NCI-H2107 treated with DMSO at 0.1 percent for 48 hours (cell line): Measurements from ENCODE around the gene PARP15.
"Not testable (repeated sequence)": the region's sequence is repeated elsewhere in the genome, so short reads cannot be mapped to it uniquely, and the experiment has no call there.

ENCODE experiments used
- DNase-seq: peaks from one replicate; lab custom pipeline; 2025; ENCODE audit not compliant: unreplicated experiment; lab: John Stamatoyannopoulos, UW

PARP15 gene

DNA sequence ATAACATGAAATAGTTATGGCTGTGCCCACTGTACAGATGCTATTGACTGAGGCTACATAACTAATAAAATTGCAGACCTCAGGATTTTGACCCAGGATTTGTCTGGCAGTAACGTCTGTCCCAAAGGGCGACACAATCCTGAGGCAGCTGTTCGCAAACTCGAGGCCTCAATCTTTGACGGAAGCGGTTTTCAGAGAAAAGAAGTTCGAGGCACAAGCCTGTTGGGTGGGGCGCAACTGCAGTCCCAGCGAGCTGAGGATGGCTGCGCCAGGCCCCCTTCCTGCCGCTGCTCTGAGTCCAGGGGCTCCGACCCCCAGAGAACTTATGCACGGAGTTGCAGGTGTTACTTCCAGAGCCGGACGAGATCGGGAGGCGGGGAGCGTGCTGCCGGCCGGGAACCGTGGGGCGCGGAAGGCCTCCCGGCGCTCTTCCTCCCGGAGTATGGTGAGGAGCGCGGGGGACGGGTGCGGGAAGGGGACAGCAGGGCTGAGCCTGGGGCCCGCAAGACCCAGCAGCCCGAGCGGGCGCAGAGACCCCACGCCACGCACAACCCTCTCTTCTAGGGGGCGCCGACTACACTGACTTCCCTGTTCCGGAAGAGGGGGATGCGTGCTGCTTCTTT lies at the start of gene PARP15:
TSS of gene PARP15 (plus strand) at position 242 of the 623 bp plus-strand sequence. CDS start at position 260, 18 bp downstream.
- no peak for DNase-seq

DNA sequence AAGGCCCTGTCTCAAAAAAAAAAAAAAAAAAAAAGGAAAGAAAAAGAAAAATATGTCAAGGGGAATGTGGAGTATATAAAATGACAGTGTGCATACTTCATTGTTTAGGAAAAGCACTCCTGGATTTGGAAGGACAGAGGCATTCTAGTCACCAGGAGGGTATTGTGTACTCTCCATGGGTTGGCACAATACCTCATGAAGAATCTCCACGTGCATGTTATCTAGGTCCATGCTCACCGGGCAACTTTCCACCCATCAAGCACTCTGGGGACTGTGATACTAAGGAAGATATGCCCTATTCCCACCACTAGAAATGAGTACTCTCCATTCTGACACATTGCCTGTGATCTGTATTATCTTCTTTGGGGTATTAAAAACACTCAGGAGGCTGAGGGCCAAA lies 47.3 kb upstream of the PARP15 start:
- no peak for DNase-seq

DNA sequence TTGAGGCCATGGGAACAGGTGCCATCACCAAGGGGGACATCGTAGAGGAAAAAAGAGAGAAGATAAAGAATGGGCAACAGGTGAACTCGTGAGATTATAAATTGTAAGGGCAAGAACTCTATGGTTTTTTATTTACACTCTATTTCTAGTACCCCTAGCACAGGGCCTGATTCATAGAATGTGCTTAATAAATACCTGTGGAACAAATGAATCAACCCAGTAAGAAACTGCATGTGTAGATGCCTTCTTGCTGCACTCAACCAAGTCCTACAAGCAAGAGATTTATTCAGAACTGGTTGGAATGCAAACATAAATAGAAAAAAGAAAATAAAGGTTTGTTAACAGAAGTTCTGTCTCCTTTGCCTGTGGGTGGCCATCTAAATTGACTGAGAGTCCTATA lies 44.0 kb upstream of the PARP15 start:
- DNase-seq: no peak

DNA sequence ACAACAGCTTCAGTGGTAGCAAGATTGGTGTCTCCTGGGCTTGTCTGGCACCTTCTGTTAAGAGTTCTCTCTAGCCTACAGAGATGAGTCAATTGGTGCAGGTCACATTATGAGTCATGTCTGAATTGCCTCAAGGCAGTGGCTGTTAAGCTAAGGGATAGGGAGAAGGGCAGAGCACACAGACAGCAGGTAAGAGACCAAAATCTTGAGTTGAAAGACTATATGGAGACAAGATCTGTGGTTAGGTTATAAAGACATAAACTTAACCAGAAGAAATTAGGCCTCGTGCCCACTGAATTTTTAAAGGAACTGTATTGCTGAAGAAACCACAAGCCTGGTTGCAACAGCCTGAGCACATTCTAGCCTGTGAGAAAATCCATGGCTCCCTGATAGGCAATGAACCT lies 43.5 kb upstream of the PARP15 start:
- DNase-seq: no peak

DNA sequence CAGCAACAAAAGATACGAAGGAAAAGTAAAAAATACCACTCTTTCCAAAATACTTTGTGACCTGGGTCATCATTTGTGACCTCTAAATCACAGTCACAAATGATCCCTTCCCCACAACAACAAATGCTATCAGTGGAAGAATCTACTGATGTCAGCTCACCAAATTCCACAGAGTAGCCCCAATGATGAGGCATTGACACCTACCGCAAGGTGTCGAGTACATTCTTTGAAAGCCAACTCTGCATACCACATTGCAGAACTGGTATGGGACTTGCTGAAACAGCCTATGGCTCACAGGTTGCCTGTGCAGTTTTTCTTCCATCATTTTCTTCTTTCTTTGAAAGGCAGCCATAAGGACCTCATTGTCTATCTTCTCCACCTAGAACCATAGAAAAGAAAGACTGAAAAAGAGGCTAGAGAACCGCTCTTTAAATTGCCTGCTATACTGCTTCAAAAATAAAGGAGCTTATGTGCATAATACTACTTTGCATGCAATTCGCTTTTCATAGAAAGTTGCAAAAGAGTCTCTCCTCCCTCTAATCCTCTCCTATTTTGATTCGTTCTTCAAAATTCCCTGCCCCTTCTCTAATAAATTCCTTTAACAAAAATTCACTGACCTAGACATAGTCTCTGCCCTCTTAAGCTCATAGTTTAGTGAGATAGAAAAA lies 41.4 kb upstream of the PARP15 start:
- no peak for DNase-seq

DNA sequence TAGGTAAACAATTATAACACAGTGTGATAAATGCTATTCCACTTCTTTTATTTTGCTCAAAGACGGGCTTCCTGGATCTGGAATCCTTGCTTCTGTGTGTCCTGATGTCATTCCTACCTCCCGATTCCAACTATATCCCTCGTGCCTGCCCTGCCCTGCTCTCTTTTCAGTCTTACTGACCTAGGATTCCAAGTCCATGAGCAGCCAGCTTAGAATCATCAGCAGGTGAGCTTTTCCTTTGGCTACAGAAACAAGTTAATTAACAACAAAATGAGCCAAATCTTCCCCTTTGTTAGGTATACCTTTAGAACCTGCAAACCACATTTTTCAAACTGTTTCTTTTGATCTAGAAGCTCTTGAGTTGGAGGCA lies 40.8 kb upstream of the PARP15 start:
- no peak for DNase-seq

DNA sequence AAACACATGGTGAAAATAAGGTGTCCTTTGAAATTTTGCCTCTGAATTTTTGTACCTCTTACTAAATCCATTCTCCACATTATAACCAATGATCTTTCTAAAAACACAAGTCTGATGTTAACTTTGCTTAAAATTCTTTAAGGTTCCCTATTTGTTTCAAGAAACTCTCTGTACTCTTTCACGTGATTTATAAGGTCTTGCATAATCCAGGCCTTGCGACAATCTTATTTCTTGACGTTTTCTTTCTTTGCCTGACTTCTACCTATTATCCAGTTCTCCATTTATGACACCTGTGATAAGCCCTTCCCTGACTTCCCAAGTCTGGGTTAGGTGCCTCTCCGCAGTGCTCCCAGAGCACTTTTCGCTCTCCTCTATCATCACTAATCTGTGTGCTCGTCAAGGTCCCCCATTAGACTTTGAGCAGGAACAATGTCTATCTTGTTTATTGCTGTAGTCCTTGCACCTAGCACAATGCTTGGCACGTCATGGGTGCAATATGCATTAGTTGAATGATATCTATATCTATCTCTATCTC lies 38.4 kb upstream of the PARP15 start:
- no peak for DNase-seq

DNA sequence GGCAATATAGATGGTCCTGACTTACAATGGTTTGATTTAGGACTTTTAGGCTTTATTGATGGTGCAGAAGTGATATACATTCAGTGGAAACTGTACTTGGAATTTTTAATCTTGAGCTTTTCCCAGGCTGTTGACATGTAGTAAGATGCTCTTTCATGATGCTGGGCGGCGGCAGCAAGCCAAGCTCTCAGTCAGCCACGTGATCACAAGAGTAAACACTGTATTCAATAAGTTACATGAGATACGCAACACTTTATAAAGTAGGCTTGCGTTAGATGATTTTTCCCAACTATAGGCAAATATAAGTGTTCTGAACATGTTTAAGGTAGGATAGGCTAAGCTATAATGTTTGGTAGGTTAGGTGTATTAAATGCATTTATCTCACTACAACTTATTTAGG lies 31.3 kb upstream of the PARP15 start:
- no peak for DNase-seq

DNA sequence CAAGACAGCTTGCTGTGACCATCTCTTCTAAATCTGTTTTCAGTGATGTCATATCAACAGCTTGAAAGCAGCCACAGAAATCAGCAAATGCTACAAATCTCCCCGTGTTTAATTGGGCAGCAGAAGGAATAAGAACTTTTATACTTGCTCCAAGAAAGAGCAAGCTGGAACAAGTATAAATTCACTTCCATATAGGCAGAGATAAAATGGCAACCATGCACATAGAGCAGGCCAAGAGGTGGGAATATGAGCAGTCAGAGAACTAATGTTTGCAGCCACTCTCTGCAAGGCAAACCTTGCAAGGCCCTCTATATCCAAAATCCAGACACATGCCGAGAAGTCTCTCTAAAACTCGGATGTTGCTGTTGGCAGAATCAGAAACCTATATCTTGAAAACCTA lies 29.4 kb upstream of the PARP15 start:
- DNase-seq: no peak

DNA sequence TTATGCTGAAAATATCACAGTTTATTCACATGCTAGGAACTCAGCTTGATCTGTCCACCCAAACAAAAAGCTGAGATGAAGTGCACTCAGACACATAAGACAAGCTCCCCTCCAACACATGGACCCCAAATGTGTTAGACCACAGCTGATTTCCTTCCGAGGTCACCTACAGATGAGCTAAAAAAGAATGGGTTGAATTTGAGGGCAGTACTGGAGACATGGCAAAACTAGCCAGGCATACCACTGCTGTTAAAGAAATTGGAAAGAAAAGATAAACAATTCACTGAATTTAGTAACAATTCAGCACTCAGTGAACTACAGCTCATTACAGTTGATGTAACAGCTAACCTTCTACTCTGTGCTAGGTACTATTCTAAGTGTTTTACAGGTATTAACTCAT lies 28.8 kb upstream of the PARP15 start:
- no peak for DNase-seq

DNA sequence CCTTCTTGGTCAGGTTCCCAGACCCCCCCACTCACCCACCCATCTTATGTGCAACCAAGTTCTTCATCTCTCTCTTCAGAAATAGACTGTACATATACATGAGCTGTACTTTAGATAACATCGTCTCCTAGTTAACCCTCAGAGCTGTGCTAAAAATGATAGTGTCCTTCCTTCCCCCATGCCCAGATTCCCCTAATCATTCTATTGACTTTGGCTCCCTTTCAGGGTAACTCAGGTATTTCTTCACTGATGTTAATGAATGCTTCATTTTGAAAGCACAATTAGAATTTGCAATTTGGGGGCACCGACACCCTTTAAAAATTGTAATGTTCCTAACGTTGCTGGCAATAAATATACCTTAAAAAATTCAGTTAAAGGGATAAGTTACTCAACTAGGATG lies 24.3 kb upstream of the PARP15 start:
- no peak for DNase-seq

DNA sequence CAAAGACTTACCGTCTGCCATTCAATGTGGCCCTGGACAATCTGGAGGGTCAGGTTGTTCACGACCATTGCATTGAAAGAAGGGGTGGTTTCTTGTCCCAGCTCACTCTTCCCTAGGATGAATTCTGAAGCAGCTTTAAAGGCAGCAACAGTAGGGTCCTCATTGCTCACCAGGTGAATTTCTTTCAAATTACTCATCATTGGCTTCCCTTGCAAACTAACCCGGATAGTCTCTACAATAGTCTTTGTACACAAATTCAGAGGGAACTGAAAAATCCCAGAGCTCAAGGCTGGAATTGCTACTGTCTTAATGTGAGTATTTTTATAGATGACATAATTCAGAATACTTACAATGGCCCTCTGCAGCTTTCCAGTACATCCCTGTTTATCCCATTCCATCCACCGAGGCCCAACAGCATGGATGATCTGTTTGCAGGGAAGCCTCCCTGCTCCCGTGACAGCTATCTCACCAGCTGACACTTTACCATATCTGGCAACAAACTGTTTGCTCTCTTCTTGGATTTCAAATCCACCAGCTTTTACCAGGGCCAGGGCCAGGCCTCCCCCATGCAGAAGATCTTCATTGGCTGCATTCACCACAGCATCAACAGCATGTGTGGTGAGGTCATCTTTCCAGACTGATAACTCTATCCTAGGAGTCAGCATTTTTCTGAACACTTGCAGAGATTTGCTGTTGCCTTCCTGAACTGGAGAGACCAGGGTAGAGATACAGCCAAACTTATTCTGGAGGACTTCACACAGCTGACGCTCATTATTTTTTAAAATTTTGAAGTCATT lies 22.0 kb upstream of the PARP15 start:
- DNase-seq: no peak

DNA sequence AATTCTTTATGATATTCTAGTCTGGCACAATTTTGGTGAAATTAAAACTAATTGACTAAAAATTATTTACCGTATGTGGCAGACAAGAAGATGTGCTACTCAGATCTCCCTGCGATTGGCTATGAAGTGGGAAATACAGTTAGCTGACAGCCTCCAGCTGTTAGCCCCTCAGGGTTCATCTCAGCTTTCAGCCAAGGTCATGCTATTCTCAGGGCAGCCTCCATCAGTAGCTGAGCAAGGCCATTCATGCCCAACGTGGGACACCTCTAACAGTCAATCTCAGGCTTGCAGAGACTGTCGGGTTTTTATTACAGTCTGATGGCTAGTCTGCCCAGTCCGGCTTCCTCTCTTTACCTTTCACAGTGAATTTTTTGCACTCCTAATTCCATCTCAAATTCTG lies 20.1 kb upstream of the PARP15 start:
- DNase-seq: no peak

DNA sequence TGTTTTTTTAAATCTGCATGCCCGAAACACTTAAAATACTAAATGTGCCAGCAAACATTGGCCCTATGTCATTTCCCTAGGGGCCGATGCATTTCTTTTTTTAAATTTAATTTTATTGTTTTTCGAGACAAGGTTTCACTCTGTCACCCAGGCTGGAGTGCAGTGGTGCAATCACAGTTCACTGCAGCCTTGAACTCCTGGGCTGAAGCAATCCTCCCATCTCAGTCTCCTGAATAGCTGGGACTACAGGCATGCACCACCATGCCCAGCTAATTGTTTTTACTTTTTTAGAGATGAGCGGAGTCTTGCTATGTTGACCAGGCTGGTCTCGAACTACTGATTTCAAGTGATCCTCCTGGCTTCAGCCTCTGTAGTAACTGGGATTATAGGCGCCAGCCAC lies 18.8 kb upstream of the PARP15 start:
- no peak for DNase-seq

DNA sequence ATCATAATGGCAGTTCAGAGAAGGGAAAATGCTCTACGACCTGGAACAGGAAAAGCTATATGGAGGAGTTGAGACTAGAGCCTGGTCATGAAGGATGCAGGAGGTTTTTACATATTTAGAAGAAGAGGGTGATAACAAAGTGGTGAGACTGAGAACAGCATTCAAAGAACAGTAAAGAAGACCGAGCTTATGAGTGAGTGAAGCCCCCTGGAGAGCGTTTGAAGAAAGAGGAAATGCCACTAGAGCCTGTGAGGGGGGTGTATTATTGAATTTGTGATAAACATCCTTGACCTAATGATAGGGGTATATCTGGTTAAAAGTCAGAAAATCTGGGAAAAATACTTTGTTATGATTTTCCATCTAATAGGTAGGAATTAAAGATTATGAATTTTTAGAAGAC lies 17.5 kb upstream of the PARP15 start:
- DNase-seq: no peak

DNA sequence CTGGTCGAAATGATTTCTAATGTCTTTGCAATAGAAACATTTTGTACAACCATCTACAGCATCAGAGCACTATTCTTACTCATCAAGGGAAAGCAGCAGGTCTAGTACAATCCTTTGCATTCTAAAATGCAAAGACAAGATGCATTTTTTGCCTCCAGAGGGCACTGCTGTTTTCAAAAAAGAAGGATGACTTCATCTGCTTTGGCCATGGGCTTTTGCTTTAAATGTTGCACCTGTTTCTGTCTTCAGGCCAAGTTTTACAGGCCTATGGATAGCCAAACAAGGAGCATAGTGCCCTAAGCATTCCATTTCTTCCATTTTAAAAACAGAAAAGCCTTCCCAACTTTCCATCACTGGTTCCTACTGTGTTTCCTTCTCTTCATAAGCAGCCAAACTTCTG lies 16.8 kb upstream of the PARP15 start:
- DNase-seq: peak; percentile 89

DNA sequence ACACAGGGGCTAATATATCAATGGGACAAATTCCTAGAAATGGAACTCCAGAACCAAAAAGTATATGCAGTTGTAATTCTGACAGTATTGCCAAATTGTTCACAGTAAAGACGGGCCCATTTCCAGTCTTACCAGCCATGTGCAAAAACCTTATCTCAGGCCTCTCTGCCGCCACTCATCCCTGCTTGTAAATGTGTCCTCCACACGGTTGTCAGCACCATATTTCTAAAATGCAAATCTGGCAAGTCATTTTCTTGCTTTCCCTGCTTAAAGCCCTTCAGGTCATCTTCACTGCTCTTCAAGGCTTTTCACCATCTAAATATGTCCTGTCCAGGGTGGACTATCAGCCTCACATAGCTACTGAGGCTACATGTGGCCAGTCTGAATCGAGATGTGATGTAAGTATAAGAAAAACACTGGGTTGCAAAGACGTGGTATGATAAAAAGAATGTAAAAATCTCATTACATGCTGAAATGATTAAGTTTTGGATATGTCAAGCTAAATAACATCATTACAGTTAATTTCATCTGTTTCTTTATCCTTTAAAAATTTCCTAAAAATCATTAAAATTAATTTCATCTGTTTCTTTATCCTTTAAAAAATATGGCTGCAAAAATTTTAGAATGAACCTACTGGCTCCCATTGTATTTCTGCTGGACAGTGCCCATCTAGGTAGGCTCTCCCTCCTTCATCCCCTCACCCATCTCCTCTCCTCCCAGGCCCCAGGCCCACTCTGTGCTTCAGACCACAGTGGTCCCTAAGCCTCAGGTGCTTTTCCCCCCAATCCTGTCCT lies 14.3 kb upstream of the PARP15 start:
- no peak for DNase-seq

DNA sequence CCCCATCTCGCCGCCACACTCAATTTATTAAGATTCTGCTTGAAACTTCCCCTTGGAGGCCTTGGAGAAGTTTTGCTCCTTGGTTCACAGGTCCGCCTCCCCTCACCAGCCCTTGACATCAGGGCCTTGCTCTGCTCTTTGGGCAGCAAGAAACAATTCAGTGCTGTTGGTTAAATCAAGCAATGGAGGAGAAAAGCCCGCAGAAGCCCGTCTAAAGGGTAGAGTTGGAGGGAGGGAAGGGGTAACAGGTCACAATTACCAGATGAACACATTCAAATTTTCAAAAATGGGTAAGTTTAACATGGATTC lies 13.8 kb upstream of the PARP15 start:
- DNase-seq: no peak

DNA sequence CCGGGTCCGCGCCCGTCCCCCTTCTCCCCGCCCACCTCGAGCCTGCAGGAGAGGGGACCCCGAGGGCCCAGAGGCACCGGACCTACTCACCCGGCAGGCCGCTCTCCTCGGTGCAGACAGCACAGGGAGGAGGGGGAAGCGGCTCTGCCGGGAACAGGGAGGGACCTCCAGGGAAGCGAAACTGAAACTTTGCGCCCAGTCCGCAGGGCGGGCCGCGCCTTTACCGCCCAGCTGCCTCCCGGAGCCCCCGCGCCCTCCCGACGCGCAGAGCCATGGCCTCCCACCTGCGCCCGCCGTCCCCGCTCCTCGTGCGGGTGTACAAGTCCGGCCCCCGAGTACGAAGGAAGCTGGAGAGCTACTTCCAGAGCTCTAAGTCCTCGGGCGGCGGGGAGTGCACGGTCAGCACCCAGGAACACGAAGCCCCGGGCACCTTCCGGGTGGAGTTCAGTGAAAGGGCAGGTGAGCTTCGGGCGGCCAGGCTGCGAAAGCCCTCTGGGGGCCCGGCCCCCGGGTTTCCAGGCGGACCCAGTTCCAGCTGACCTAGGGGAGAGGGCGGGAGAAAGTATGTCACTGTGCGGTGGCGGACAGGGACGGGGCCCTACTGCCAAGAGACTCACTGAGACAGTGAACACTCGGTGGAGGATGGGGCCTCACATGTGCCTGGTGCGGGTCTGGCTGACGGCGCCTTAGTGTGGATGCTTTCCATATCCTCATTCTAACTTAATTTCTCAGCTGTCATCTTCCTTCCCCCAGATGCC lies 13.1 kb upstream of the PARP15 start, which contains the start of the genes DTX3L and PARP9:
TSS of gene DTX3L (plus strand) at position 184 of the 758 bp plus-strand sequence. CDS start at position 273, 89 bp downstream.
TSS of gene PARP9 (minus strand) at position 146 of the 758 bp plus-strand sequence. CDS start 4,680 bp downstream, outside the sequence.
- DNase-seq: peak; percentile 51

DNA sequence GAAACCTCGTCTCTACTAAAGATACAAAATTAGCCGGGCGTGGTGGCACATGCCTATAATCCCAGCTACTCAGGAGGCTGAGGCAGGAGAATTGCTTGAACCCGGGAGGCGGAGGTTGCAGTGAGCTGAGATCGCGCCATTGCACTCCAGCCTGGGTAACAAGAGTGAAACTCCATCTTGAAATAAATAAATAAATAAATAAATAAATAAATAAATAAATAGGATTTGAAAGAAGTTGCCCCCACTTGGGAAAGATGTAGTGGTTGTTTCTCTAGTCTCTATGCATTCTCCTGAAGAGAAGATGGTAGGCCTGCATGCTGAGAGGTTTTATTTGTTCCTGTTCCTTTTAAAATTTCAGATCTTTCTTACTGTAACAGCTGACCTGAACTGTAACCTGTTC lies 9.3 kb upstream of the PARP15 start:
- not testable (repeated sequence) for DNase-seq
